Small intestine (tissue), 7 donors: ENCODE data around the gene CARNS1. TPM values are rescaled to one million over a fixed set of nuclear protein-coding genes. Genes with fewer than 3 reads are reported as not detected.

Source experiments
- DNase-seq, 2 donors: peaks; one replicate each; pipeline versions ENCODE4 v3.0.0 to v3.0.0-alpha.2; 2013
- FAIRE-seq: peaks from 2 replicates; lab custom pipeline; 2012; peaks lifted over from hg19 to GRCh38; lab: Jason Lieb, UNC
- H3K27ac ChIP-seq, 3 donors: one replicate each; pipeline ENCODE4 v1.5.1; 2013; ENCODE audit warnings: low read length in 2 of 3, mild to moderate bottlenecking in 2 of 3, control low read depth in 1 of 3, inconsistent platforms in 1 of 3, low read depth in 1 of 3, moderate library complexity in 1 of 3
- H3K27me3 ChIP-seq, 3 donors: one replicate each; pipeline ENCODE4 v1.6.1; 2013; ENCODE audit warnings: low read length in 3 of 3, inconsistent platforms in 1 of 3; ENCODE audit not compliant: control insufficient read depth in 3 of 3, insufficient read depth in 3 of 3
- H3K36me3 ChIP-seq, 3 donors: one replicate each; pipeline ENCODE4 v1.6.1; 2013; ENCODE audit warnings: low read length in 3 of 3, inconsistent platforms in 1 of 3, low read depth in 1 of 3, mild to moderate bottlenecking in 1 of 3, moderate library complexity in 1 of 3; ENCODE audit not compliant: control insufficient read depth in 3 of 3, insufficient read depth in 2 of 3
- H3K4me1 ChIP-seq, 3 donors: one replicate each; pipeline ENCODE4 v1.6.1; 2013; ENCODE audit warnings: low read length in 2 of 3, inconsistent platforms in 1 of 3, low read depth in 1 of 3, mild to moderate bottlenecking in 1 of 3, moderate library complexity in 1 of 3; ENCODE audit not compliant: control insufficient read depth in 3 of 3, insufficient read depth in 2 of 3
- H3K4me3 ChIP-seq, 3 donors: one replicate each; pipeline ENCODE4 v1.5.1; 2013; ENCODE audit warnings: low read length in 3 of 3, control low read depth in 1 of 3, inconsistent platforms in 1 of 3, low read depth in 1 of 3, mild to moderate bottlenecking in 1 of 3, moderate library complexity in 1 of 3
- H3K9me3 ChIP-seq, 2 donors: one replicate each; pipeline ENCODE4 v1.6.1; 2013; ENCODE audit warnings: low read depth in 1 of 2, low read length in 1 of 2; ENCODE audit not compliant: control insufficient read depth in 2 of 2, insufficient read depth in 1 of 2
- WGBS, 3 donors: extraction: QIAGEN DNeasy Blood & Tissue Kit; methylation state at CpG; one replicate each; pipeline ENCODE4 v1.1.7; 2013; 5-methylcytosine and 5-hydroxymethylcytosine counted together
- polyA plus RNA-seq, 4 donors: library from polyadenylated mRNA; stranded (reverse) in 3 of 4; unstranded in 1 of 4; fragments of 200-250 nt in 3 of 4; fragments of 120-200 nt in 1 of 4; gene quantifications; one replicate each; pipeline versions ENCODE4 v1.2.1 to v1.2.3, GENCODE V29; 2013
- donor health status: healthy with polysubstance abuse.
- donor health status: control.
- donor health status: control.
- donor health status: Bipolar disorder and iron deficiency.
- donor health status: healthy.

CARNS1 gene
- polyA plus RNA-seq, 4 donors = 0.40 to 0.84 TPM; not detected in 2

DNA sequence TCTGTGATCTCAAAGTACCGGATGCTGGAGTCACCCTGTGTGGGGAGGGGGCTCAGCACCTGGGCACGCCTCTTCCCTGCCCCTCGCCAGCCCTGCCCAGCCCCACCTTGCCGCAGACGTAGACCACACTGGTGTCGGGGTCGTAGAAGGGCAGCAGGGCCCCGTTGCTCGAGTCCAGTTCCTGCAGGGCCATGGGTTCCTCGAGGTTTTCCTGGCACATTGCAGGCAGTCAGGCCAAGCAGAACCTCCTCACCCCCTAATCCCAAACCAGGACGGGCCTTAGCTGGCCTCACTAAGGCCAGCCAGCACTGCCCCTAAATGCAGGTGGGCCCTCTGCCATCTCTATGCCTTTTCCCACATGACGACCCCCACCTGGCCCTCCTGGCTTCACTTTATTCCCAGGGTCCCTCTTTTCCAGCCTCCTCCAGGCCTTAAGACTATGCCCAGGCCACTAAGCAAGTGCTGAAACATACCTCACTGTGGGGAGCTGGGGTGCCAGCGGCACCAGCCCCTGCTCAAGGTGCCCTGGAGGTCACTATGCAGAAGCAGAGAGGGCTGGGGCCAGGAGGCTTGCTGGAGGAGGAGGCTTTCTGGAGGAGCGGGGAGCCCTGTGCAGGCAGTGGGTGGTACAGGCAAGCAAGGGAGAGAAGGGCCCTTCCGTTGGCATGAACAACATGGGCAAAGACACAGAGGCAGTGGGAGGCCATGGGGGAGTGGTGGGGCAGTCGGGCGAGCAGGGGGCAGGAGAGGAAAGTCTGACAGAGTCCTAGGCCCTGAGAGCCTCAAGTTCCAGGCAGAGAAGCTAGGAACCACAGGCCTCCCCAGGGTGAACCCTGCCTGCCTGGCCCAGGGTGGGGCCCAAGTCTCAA is 25.0 kb downstream of the CARNS1 start:
- H3K27me3 ChIP-seq = no peaks in the 10 kb centered on the region
- H3K36me3 ChIP-seq = peaks cover 0 to 71% (median 4%) of the 10 kb centered on the region in 3 donors
- DNase-seq (no peak), FAIRE-seq (no peak)
- H3K4me1 ChIP-seq = peaks cover 0 to 14% (median 5%) of the 10 kb centered on the region in 3 donors
- H3K9me3 ChIP-seq = no peaks in the 10 kb centered on the region
- H3K4me3 ChIP-seq = no peak overlapping the region
- peak overlapping the region in 2 of 3 donors; percentile 11 to 42 for H3K27ac ChIP-seq
- WGBS, 3 donors = 71 to 74% (median 73%) methylated on average over 16 to 17 of the region's 17 CpGs

DNA sequence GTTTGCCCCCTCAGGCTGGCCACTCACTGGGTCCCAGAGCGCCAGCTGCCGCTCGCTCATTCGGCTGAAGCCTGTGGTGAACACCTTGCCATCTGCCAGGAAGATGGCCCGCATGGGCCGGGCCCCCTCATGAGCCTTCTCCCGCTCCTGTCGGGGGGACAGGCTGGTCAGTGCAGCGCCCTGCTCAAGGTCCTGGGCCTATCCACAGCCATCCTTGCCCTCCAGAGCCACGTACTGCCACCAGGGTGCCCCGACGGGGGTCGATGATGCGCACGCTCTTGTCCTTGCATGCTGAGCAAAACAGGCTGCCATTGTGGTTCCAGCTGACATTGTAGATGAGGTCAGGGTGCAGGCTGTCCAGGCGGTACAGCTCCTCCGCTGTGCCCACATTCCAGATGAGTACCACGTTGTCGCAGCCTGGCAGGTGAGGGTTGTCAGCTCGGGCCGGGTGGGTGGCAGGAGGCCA is 25.7 kb downstream of the CARNS1 start:
- FAIRE-seq (no peak), DNase-seq (no peak)
- H3K9me3 ChIP-seq = no peaks in the 10 kb centered on the region
- H3K4me3 ChIP-seq = no peak overlapping the region
- 86 to 88% (median 87%) methylated on average over 21 of the region's 21 CpGs for WGBS, 3 donors
- H3K27me3 ChIP-seq = no peaks in the 10 kb centered on the region
- H3K36me3 ChIP-seq = peaks cover 0 to 64% (median 2%) of the 10 kb centered on the region in 3 donors
- peaks cover 0 to 14% (median 5%) of the 10 kb centered on the region in 3 donors for H3K4me1 ChIP-seq
- H3K27ac ChIP-seq = no peak overlapping the region

DNA sequence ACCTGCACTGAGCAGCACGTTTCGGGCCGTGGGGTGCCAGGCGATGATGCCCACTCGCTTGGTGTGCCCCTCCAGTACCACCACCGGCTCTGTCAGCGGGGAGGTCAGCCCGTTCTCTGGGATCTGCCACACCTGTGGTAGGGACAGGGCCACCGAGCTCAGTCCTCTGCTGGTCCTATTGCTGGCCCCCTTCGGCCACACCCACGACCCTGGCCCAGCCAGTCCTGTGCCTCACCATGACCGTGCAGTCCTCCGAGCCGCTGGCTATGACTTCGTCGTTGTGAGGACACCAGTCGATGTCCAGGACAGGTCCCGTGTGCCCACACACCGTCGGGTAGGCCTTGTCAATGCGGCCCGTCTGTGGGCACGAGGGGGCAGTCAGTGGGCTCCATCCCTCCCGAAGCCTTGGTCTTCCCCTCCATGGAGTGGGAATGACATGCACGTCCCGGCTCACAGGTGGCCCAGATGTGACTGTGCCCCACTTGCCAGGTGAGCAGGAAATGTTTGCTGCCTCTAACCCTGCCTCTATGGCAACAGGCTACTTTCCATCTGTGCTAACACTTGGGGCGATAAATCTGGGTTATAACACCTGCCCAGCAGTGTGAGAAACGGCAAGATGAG is 26.4 kb downstream of the CARNS1 start:
- no peak for DNase-seq
- no peak for FAIRE-seq
- Histone ChIP-seq H3K27me3 (no peaks in the 10 kb centered on the region), H3K4me3 (peak overlapping the region in 2 of 3 donors; percentile 64 to 98), H3K36me3 (peaks cover 0 to 58% (median 2%) of the 10 kb centered on the region in 3 donors), H3K27ac (peak overlapping the region in 1 of 3 donors; percentile 15), H3K4me1 (peaks cover 0 to 14% (median 5%) of the 10 kb centered on the region in 3 donors), H3K9me3 (no peaks in the 10 kb centered on the region)
- WGBS, 3 donors = 79 to 83% (median 81%) methylated on average over 28 of the region's 28 CpGs

DNA sequence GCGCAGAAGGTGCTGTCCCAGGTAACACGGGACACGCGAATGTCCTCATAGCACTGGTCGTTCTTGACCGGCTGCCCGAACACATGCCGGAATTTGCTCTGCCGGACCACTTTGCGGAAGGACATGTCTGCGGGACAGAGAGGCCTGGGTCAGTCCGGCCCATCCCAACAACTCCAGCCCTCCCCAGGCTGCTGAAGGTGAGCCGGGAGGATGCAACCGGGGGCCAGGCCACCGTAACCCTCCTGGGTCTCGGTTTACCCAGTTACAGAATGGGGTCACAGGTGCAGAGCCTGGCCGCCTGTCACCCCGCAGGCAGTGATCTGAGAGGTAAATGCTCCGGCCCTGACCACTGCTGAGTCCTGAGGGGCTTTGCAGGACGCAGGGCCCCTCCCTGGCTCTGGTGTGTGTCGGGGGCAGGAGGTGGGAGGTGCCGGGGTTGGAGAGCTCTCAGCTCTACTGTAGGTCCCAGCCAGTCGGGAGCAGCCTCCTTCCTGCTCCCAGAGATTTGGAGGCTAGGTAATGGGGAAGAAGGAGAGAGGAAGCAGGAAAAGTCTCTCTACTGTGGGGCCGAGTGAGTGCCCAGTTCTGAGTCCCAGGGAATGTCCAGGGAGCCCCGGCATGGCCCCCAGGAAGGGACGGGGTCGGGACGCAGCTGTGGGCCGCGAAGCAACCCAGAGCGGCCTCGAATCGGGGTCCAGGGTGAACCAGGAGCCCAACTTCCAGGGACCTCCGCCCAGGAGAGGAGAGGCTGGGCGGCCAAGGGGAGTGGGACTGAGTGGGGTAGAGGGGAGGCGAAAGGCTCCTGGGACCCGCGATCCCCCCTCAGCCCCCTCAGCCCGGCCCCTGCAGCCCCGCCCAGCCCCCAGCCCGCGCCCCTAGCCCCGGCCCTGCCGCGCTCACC is 27.3 kb downstream of the CARNS1 start:
- Histone ChIP-seq H3K9me3 (no peaks in the 10 kb centered on the region), H3K36me3 (peaks cover 0 to 50% (median 0%) of the 10 kb centered on the region in 3 donors), H3K27ac (peak overlapping the region; percentile 66 to 87 (median 74)), H3K27me3 (no peaks in the 10 kb centered on the region), H3K4me3 (peak overlapping the region; percentile 64 to 98 (median 66)), H3K4me1 (peaks cover 0 to 14% (median 5%) of the 10 kb centered on the region in 3 donors)
- WGBS, 3 donors = 32 to 38% (median 37%) methylated on average over 35 to 45 of the region's 45 CpGs
- FAIRE-seq = no peak
- no peak for DNase-seq

GRCh38 chr11:67445515-67445914 is 30.0 kb downstream of the CARNS1 start:
- Histone ChIP-seq H3K27me3 (no peaks in the 10 kb centered on the region), H3K36me3 (peaks cover 0 to 23% (median 0%) of the 10 kb centered on the region in 3 donors), H3K9me3 (no peaks in the 10 kb centered on the region), H3K4me1 (peaks cover 0 to 14% (median 2%) of the 10 kb centered on the region in 3 donors), H3K4me3 (no peak overlapping the region), H3K27ac (peak overlapping the region in 2 of 3 donors; percentile 14 to 41)
- DNase-seq (no peak), FAIRE-seq (no peak)
- 82 to 87% (median 83%) methylated on average over 4 to 5 of the region's 5 CpGs for WGBS, 3 donors

- no peak overlapping the region for H3K27ac ChIP-seq
- 36 to 83% (median 55%) methylated on average over 7 of the region's 7 CpGs for WGBS, 3 donors
- H3K27me3 ChIP-seq = no peaks in the 10 kb centered on the region
- peaks cover 0 to 5% (median 2%) of the 10 kb centered on the region in 3 donors for H3K4me1 ChIP-seq
- H3K4me3 ChIP-seq = no peak overlapping the region
- H3K36me3 ChIP-seq = peaks cover 0 to 2% (median 0%) of the 10 kb centered on the region in 3 donors
- peak in 1 of 2 donors; percentile 69 for DNase-seq
- FAIRE-seq = no peak
- H3K9me3 ChIP-seq = no peaks in the 10 kb centered on the region
Measured at GRCh38 chr11:67448220-67448609, 32.7 kb downstream of the CARNS1 start.

- FAIRE-seq (no peak), DNase-seq (no peak)
- no peak overlapping the region for H3K4me3 ChIP-seq
- 45 to 58% (median 49%) methylated on average over 9 of the region's 9 CpGs for WGBS, 3 donors
- H3K36me3 ChIP-seq = peaks cover 0 to 2% (median 0%) of the 10 kb centered on the region in 3 donors
- peak overlapping the region in 1 of 3 donors; percentile 1 for H3K27ac ChIP-seq
- peaks cover 0 to 4% (median 2%) of the 10 kb centered on the region in 3 donors for H3K4me1 ChIP-seq
- H3K9me3 ChIP-seq = no peaks in the 10 kb centered on the region
- no peaks in the 10 kb centered on the region for H3K27me3 ChIP-seq
Measured at GRCh38 chr11:67449116-67449844, 33.8 kb downstream of the CARNS1 start.
